Osteoblast (primary cell): ENCODE measurements around the gene TMEM238. TPM values are rescaled to one million over a fixed set of nuclear protein-coding genes. Genes with fewer than 3 reads are reported as not detected.

Experiments
- DNase-seq: peaks from one replicate; pipeline ENCODE4 v3.0.0; 2011; ENCODE audit warnings: low spot score, mixed read lengths; ENCODE audit not compliant: insufficient read length; ENCODE audit errors: missing footprints
- H2AFZ ChIP-seq: 2 replicates; pipeline ENCODE4 v1.6.0; 2011; ENCODE audit warnings: mild to moderate bottlenecking, low read length
- H3K27ac ChIP-seq: 2 replicates; pipeline ENCODE4 v1.5.1; 2011; ENCODE audit warnings: mild to moderate bottlenecking, low read depth, low read length, moderate library complexity
- H3K27me3 ChIP-seq: 2 replicates; pipeline ENCODE4 v1.6.0; 2012; ENCODE audit warnings: mild to moderate bottlenecking, control low read depth, inconsistent platforms, low read length, moderate library complexity; ENCODE audit not compliant: insufficient read depth
- H3K36me3 ChIP-seq: 2 replicates; pipeline ENCODE4 v1.5.1; 2011; ENCODE audit warnings: mild to moderate bottlenecking, low read length, control low read depth, moderate library complexity; ENCODE audit not compliant: insufficient read depth
- H3K4me1 ChIP-seq: 2 replicates; pipeline ENCODE4 v1.5.1; 2011; ENCODE audit warnings: mild to moderate bottlenecking, low read length, control low read depth, moderate library complexity; ENCODE audit not compliant: insufficient read depth
- H3K4me2 ChIP-seq: 2 replicates; pipeline ENCODE4 v1.6.0; 2011; ENCODE audit warnings: mild to moderate bottlenecking, low read length; ENCODE audit not compliant: insufficient read depth
- H3K4me3 ChIP-seq: fragments of 200-600 bp; sonication (generic); 3 replicates; pipeline ENCODE4 v1.5.1; 2012; ENCODE audit warnings: mild to moderate bottlenecking, low read length, inconsistent platforms; ENCODE audit not compliant: insufficient read depth
- H3K79me2 ChIP-seq: 2 replicates; pipeline ENCODE4 v1.6.0; 2012; ENCODE audit warnings: mild to moderate bottlenecking, low read length, control low read depth, inconsistent platforms; ENCODE audit not compliant: insufficient read depth
- H3K9me3 ChIP-seq: 2 replicates; pipeline ENCODE4 v1.5.1; 2011; ENCODE audit warnings: low read depth, low read length, control low read depth
- H4K20me1 ChIP-seq: 2 replicates; pipeline ENCODE4 v1.6.0; 2012; ENCODE audit warnings: mild to moderate bottlenecking, low read length, control low read depth; ENCODE audit not compliant: insufficient read depth
- total RNA-seq: library from RNA; depleted of rRNA; stranded (reverse); fragments of >200 nt; gene quantifications from 2 replicates; pipeline ENCODE4 v1.2.3, GENCODE V29; 2012
- TF ChIP-seq, protein P1 (sequence below): IDR thresholded peaks from 2 replicates; pipeline ENCODE4 v1.5.1; 2011; ENCODE audit warnings: mild to moderate bottlenecking, low read depth, low read length, moderate library complexity; ENCODE audit errors: extremely low read depth

Gene TMEM238
- total RNA-seq, 1 donor: not detected

DNA sequence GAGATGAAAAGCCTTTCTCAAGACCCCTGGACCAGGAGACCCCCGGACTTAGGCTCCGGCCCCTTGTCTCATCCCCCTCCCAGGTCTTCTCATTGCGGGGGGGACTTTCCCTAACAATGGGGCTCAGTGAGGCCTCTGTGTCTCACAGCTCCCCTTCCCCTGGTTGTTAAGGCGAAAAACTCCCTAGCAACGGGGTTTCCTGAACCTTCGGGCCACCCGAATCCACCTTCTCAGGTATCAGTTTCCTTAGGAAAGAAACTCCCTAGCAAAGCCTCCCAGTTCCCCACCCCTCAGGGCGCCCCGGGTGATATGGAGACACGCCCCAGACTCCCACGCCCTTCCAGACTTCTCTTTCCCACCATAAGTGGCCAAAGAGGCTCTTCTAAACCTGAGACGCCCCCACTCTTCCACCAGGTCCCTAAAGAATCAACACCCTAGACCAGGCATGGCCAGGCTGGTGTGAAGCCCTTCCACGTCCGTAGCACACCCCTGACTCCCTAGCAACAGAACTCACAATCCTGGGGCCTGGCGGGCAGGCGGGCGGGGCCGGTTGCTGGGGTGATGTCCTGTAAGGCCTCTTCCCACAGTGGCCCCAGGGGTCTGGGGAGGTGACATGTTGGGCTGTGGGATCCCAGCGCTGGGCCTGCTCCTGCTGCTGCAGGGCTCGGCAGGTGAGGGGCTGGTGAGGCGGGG, 7.7 kb downstream of the TMEM238 start, which contains the start of gene TMEM190:
TMEM190 (plus strand) TSS at position 586 of the 693 bp plus-strand sequence; CDS start at position 614, 28 bp downstream.
- no peaks in the 10 kb centered on the region for H4K20me1 ChIP-seq
- TF ChIP-seq, protein P1, sequence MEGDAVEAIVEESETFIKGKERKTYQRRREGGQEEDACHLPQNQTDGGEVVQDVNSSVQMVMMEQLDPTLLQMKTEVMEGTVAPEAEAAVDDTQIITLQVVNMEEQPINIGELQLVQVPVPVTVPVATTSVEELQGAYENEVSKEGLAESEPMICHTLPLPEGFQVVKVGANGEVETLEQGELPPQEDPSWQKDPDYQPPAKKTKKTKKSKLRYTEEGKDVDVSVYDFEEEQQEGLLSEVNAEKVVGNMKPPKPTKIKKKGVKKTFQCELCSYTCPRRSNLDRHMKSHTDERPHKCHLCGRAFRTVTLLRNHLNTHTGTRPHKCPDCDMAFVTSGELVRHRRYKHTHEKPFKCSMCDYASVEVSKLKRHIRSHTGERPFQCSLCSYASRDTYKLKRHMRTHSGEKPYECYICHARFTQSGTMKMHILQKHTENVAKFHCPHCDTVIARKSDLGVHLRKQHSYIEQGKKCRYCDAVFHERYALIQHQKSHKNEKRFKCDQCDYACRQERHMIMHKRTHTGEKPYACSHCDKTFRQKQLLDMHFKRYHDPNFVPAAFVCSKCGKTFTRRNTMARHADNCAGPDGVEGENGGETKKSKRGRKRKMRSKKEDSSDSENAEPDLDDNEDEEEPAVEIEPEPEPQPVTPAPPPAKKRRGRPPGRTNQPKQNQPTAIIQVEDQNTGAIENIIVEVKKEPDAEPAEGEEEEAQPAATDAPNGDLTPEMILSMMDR: no peak
- no peaks in the 10 kb centered on the region for H3K36me3 ChIP-seq
- no peak for DNase-seq
- no peak within 1 kb of the TSS for H3K4me2 ChIP-seq
- H3K4me1 ChIP-seq: peaks cover 10% of the 10 kb centered on the region
- no peak within 1 kb of the TSS for H2AFZ ChIP-seq
- H3K79me2 ChIP-seq: no peaks in the 10 kb centered on the region
- H3K27ac ChIP-seq: no peak within 1 kb of the TSS
- no peak within 1 kb of the TSS for H3K4me3 ChIP-seq
- no peaks in the 10 kb centered on the region for H3K9me3 ChIP-seq
- H3K27me3 ChIP-seq: no peaks in the 10 kb centered on the region

DNA sequence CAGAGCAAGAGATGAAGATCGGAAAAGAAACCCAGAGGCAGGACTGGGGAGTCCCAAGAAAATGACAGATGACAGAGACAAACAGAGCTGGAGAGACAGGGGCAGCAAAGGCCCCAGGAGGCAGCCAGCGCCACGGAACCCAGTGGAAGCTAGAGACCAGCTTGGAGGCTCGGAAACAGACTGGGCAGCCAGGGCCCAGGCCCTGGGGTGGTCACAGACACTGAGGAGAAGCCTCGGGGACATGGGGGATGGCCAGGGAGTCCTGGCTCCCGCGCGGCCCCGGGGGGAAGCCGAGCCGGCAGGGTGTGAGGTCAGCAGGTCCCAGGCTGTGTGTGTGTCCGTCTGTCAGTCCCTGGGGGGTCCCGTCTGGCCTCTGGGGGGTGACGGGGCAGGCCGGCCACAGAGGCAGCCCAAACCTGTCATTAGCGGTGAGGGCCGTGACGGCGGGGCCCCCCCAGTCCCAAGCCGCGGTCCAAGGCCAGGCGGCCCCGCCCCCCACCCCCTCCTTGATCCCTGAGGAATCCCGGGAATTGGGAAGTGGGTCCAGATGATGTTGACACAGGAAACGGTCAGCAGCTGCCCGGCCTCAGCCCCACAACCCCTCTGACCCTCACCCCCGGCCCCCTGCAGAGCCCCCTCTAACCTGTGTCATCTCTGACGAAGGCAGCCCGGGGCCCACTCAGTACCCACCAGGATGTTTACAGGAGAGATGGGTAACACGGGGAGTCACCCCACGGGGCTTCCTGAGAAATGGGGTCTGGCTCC, 9.9 kb downstream of the TMEM238 start:
- peak overlapping the region; percentile 74 for H2AFZ ChIP-seq
- H3K4me1 ChIP-seq: peaks cover 17% of the 10 kb centered on the region
- H3K4me3 ChIP-seq: peak overlapping the region; percentile 47
- peak overlapping the region; percentile 66 for H3K27ac ChIP-seq
- H3K79me2 ChIP-seq: no peaks in the 10 kb centered on the region
- TF ChIP-seq, protein P1: no peak
- H3K27me3 ChIP-seq: no peaks in the 10 kb centered on the region
- H3K36me3 ChIP-seq: no peaks in the 10 kb centered on the region
- no peaks in the 10 kb centered on the region for H3K9me3 ChIP-seq
- DNase-seq: peak; percentile 95
- no peaks in the 10 kb centered on the region for H4K20me1 ChIP-seq
- H3K4me2 ChIP-seq: peak overlapping the region; percentile 55

DNA sequence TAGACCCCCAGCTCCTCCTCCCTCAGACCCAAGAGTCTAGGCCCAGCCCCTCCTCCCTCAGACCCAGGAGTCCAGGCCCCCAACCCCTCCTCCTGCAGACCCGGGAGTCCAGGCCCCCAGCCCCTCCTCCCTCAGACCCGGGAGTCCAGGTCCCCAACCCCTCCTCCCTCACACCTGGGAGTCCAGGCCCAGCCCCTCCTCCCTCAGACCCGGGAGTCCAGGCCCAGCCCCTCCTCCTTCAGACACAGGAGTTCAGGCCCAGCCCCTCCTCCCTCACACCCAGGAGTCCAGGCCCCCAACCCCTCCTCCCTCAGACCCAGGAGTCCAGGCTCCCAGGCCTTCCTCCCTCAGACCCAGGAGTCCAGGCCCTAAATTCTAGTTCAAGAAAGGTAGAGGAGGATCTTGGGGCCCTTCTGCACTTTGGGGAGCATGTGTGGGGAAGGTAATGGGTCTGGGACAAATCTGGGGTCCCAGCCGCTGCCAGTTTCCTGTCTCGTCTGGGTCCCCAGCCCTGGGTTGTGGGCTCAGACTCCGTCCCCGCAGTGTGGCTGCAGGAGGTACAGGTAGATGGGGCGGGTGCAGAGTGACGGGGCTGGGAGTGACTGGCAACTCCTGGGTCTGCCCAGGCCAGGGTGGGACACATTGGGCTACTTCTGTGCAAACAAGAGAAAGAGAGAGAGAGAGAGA, 10.6 kb downstream of the TMEM238 start:
- peak overlapping the region; percentile 66 for H3K27ac ChIP-seq
- H4K20me1 ChIP-seq: no peaks in the 10 kb centered on the region
- peaks cover 21% of the 10 kb centered on the region for H3K4me1 ChIP-seq
- H3K79me2 ChIP-seq: no peaks in the 10 kb centered on the region
- DNase-seq: no peak
- H3K4me2 ChIP-seq: no peak overlapping the region
- TF ChIP-seq, protein P1: no peak
- H3K27me3 ChIP-seq: no peaks in the 10 kb centered on the region
- H3K4me3 ChIP-seq: no peak overlapping the region
- no peaks in the 10 kb centered on the region for H3K9me3 ChIP-seq
- no peaks in the 10 kb centered on the region for H3K36me3 ChIP-seq
- peak overlapping the region; percentile 74 for H2AFZ ChIP-seq
